HK-2 (cell line): ENCODE data around the gene CRTAP.
"Not testable (repeated sequence)": the region's sequence is repeated elsewhere in the genome, so short reads cannot be mapped to it uniquely, and the experiment has no call there.

ENCODE experiments used
- DNase-seq: peaks from one replicate; pipeline ENCODE4 v3.0.0-alpha.2; 2018; ENCODE audit not compliant: unreplicated experiment

CRTAP gene

GRCh38 chr3:33139996-33140395, 26.2 kb downstream of the CRTAP start:
- DNase-seq, result no peak

- no peak for DNase-seq
Observed at GRCh38 chr3:33141006-33141405, 27.2 kb downstream of the CRTAP start.

GRCh38 chr3:33144433-33144832, 30.6 kb downstream of the CRTAP start:
- DNase-seq, result no peak

GRCh38 chr3:33145221-33145900, 31.5 kb downstream of the CRTAP start:
- no peak for DNase-seq

GRCh38 chr3:33145901-33146580, 32.2 kb downstream of the CRTAP start:
- DNase-seq, result no peak

GRCh38 chr3:33146791-33147445, 33.1 kb downstream of the CRTAP start:
- DNase-seq, result no peak

- DNase-seq, result no peak
Observed at GRCh38 chr3:33149342-33149741, 35.5 kb downstream of the CRTAP start.

GRCh38 chr3:33152363-33153360, 38.8 kb downstream of the CRTAP start:
- DNase-seq, result no peak

- no peak for DNase-seq
Observed at GRCh38 chr3:33153782-33154181, 40.0 kb downstream of the CRTAP start.

- DNase-seq, result no peak
Observed at GRCh38 chr3:33155301-33155700, 41.5 kb downstream of the CRTAP start.

GRCh38 chr3:33159234-33159633, 45.4 kb downstream of the CRTAP start:
- DNase-seq, result no peak

GRCh38 chr3:33159981-33160380, 46.2 kb downstream of the CRTAP start:
- DNase-seq, result no peak

GRCh38 chr3:33162621-33163020, 48.8 kb downstream of the CRTAP start:
- DNase-seq, result not testable (repeated sequence)

GRCh38 chr3:33165372-33165771, 51.6 kb downstream of the CRTAP start:
- DNase-seq, result no peak

GRCh38 chr3:33166095-33166494, 52.3 kb downstream of the CRTAP start:
- DNase-seq, result no peak

GRCh38 chr3:33167284-33167683, 53.5 kb downstream of the CRTAP start:
- DNase-seq, result no peak

- no peak for DNase-seq
Observed at GRCh38 chr3:33167716-33168336, 54.0 kb downstream of the CRTAP start.

GRCh38 chr3:33170531-33170930, 56.7 kb downstream of the CRTAP start:
- DNase-seq, result no peak

- no peak for DNase-seq
Observed at GRCh38 chr3:33171580-33171979, 57.8 kb downstream of the CRTAP start.

GRCh38 chr3:33173103-33173502, 59.3 kb downstream of the CRTAP start:
- no peak for DNase-seq

- DNase-seq, result no peak
Observed at GRCh38 chr3:33173672-33174071, 59.9 kb downstream of the CRTAP start.
